Measurements from ENCODE around the gene INTS3. TPM values are rescaled to one million over a fixed set of nuclear protein-coding genes. Genes with fewer than 3 reads are reported as not detected.
"Not testable (repeated sequence)": the region's sequence is repeated elsewhere in the genome, so short reads cannot be mapped to it uniquely, and the experiment has no call there.

INTS3 gene
- total RNA-seq, 1 donor from 2014 or later: 48.6 TPM

DNA sequence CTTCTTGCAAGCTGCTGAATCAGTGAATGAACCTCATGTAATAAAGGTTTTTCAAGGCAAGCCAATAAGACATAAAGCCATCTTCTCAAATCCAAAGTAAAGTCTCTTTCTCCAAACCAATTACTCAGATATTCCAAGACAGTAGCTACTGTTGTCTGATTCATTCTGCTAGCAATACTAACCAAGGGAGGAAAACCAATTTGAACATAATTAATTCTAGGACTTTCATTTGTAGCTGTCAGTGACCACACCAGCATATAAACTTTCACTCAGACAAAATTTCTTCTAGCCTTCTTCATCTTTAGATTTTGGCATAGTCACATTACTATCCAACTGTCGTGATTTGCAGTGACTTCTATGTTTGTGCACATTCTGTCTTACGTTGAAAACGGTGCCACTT is 10.5 kb upstream of the INTS3 start:
- Mint-ChIP-seq H3K36me3 (ENCODE audit: low read depth) (no peaks in the 10 kb centered on the region), H3K4me3 (ENCODE audit: unreplicated experiment) (no peak overlapping the region), H3K9me3 (ENCODE audit: low read depth) (no peaks in the 10 kb centered on the region), H3K27me3 (ENCODE audit: low read depth) (no peaks in the 10 kb centered on the region), H3K4me1 (ENCODE audit: low read depth) (no peaks in the 10 kb centered on the region), H3K27ac (ENCODE audit: unreplicated experiment) (no peak overlapping the region)
- TF ChIP-seq, protein P1, sequence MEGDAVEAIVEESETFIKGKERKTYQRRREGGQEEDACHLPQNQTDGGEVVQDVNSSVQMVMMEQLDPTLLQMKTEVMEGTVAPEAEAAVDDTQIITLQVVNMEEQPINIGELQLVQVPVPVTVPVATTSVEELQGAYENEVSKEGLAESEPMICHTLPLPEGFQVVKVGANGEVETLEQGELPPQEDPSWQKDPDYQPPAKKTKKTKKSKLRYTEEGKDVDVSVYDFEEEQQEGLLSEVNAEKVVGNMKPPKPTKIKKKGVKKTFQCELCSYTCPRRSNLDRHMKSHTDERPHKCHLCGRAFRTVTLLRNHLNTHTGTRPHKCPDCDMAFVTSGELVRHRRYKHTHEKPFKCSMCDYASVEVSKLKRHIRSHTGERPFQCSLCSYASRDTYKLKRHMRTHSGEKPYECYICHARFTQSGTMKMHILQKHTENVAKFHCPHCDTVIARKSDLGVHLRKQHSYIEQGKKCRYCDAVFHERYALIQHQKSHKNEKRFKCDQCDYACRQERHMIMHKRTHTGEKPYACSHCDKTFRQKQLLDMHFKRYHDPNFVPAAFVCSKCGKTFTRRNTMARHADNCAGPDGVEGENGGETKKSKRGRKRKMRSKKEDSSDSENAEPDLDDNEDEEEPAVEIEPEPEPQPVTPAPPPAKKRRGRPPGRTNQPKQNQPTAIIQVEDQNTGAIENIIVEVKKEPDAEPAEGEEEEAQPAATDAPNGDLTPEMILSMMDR (IDR thresholded peaks at IDR 0.05): no peak
- DNase-seq (ENCODE audit: low spot score): no peak

GRCh38 chr1:153723687-153724086 is 4.2 kb upstream of the INTS3 start:
- H3K4me3 Mint-ChIP-seq (ENCODE audit: unreplicated experiment): no peak overlapping the region
- no peaks in the 10 kb centered on the region for H3K36me3 Mint-ChIP-seq (ENCODE audit: low read depth)
- H3K9me3 Mint-ChIP-seq (ENCODE audit: low read depth): no peaks in the 10 kb centered on the region
- no peak overlapping the region for H3K27ac Mint-ChIP-seq (ENCODE audit: unreplicated experiment)
- TF ChIP-seq, protein P1 (IDR thresholded peaks at IDR 0.05): no peak
- peaks cover 5% of the 10 kb centered on the region for H3K4me1 Mint-ChIP-seq (ENCODE audit: low read depth)
- H3K27me3 Mint-ChIP-seq (ENCODE audit: low read depth): no peaks in the 10 kb centered on the region
- no peak for DNase-seq (ENCODE audit: low spot score)

DNA sequence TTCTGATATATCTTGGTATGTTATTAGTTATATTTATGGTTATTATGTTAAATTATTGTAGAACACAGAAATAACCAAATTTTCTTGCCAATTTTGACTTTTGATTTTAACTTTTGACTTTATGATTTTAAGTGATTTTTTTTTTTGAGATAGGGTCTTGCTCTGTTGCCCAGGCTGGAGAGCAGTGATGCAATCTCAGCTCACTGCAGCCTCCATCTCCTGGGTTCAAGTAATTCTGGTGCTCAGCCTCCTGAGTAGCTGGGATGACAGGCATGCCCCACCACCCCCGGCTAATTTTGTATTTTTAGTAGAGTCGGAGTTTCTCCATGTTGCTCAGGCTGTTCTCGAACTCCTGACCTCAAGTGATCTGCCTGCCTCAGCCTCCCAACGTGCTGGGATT is 3.2 kb upstream of the INTS3 start:
- H3K4me1 Mint-ChIP-seq (ENCODE audit: low read depth): peaks cover 13% of the 10 kb centered on the region
- H3K36me3 Mint-ChIP-seq (ENCODE audit: low read depth); DNase-seq (ENCODE audit: low spot score); H3K27ac Mint-ChIP-seq (ENCODE audit: unreplicated experiment); H3K4me3 Mint-ChIP-seq (ENCODE audit: unreplicated experiment); H3K9me3 Mint-ChIP-seq (ENCODE audit: low read depth); H3K27me3 Mint-ChIP-seq (ENCODE audit: low read depth): not testable (repeated sequence)

DNA sequence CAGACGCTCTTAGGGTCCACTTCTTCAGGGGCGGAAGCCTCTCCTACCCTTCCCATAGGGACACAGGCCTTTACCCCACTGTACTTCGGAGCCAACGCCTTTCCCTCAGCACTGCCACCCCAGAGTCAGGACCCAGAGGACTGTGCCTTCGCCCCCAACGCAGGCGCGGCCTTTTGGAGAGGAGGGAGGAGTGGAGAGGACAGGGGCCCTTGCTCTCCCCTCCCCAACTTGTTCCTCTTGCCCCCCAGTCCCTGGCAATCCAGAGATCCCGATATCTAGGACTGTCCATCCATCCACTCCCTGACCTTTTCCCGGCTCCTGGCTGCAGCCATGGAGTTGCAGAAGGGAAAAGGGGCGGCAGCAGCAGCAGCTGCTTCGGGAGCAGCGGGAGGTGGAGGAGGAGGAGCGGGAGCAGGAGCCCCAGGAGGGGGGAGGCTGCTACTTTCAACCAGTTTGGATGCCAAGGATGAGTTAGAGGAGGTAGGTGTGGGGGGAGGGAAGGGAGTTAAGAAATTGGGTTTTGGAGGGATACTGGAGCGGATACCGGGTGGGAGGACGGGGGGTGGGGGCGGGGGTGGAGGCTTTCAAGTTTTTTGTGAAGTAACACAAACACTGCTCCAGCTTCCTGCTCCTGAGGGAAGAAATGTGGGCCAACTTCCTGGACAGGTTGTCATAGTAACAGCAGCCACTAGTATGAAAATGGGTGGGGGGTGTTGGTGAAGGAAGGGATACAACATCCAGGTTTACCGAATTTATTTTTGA is 636 bp downstream of the INTS3 start:
- Mint-ChIP-seq H3K36me3 (ENCODE audit: low read depth) (peaks cover 1% of the 10 kb centered on the region), H3K4me1 (ENCODE audit: low read depth) (peaks cover 29% of the 10 kb centered on the region), H3K27ac (ENCODE audit: unreplicated experiment) (peak overlapping the region; percentile 94), H3K27me3 (ENCODE audit: low read depth) (no peaks in the 10 kb centered on the region), H3K4me3 (ENCODE audit: unreplicated experiment) (peak overlapping the region; percentile 92), H3K9me3 (ENCODE audit: low read depth) (no peaks in the 10 kb centered on the region)
- DNase-seq (ENCODE audit: low spot score): no peak
- TF ChIP-seq, protein P1 (IDR thresholded peaks at IDR 0.05): no peak

GRCh38 chr1:153730468-153730988 is 2.7 kb downstream of the INTS3 start:
- peaks cover 1% of the 10 kb centered on the region for H3K36me3 Mint-ChIP-seq (ENCODE audit: low read depth)
- DNase-seq (ENCODE audit: low spot score): no peak
- no peak overlapping the region for H3K27ac Mint-ChIP-seq (ENCODE audit: unreplicated experiment)
- no peaks in the 10 kb centered on the region for H3K27me3 Mint-ChIP-seq (ENCODE audit: low read depth)
- no peak overlapping the region for H3K4me3 Mint-ChIP-seq (ENCODE audit: unreplicated experiment)
- TF ChIP-seq, protein P1 (IDR thresholded peaks at IDR 0.05): no peak
- no peaks in the 10 kb centered on the region for H3K9me3 Mint-ChIP-seq (ENCODE audit: low read depth)
- H3K4me1 Mint-ChIP-seq (ENCODE audit: low read depth): peaks cover 29% of the 10 kb centered on the region

DNA sequence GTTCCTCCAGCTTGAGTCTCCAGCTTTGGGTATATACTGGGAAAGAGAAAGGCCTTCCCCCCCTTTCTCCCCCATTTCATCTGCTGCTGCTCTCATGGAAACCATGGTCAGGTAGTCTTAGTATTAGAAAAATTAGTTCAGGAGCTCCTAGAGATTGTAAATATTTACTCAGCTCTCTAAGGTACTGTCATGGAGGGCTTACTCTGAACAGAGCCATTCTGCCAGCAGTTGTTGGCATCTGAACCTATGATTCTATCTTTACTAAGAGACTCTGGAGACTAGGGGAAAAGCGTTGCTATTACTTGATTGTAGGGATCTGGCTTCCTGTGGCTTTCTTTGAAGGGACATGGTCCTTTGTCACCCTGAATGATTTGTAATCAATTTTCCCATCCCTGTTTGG is 6.1 kb downstream of the INTS3 start:
- H3K9me3 Mint-ChIP-seq (ENCODE audit: low read depth): no peaks in the 10 kb centered on the region
- peaks cover 21% of the 10 kb centered on the region for H3K4me1 Mint-ChIP-seq (ENCODE audit: low read depth)
- H3K36me3 Mint-ChIP-seq (ENCODE audit: low read depth): peaks cover 3% of the 10 kb centered on the region
- no peak overlapping the region for H3K4me3 Mint-ChIP-seq (ENCODE audit: unreplicated experiment)
- no peaks in the 10 kb centered on the region for H3K27me3 Mint-ChIP-seq (ENCODE audit: low read depth)
- TF ChIP-seq, protein P1 (IDR thresholded peaks at IDR 0.05): no peak
- DNase-seq (ENCODE audit: low spot score): no peak
- no peak overlapping the region for H3K27ac Mint-ChIP-seq (ENCODE audit: unreplicated experiment)
